Smooth muscle cell (in vitro differentiated cells): ENCODE data around the gene ADAMTS19. TPM values are rescaled to one million over a fixed set of nuclear protein-coding genes. Genes with fewer than 3 reads are reported as not detected.

Source experiments
- DNase-seq: peaks from one replicate; lab custom pipeline; 2025; ENCODE audit not compliant: unreplicated experiment; lab: John Stamatoyannopoulos, UW
- H2AFZ ChIP-seq: fragments of 200-600 bp; sonication (generic); 2 replicates; pipeline ENCODE4 v1.6.0; 2016; ENCODE audit warnings: antibody characterized with exemption, low read depth, mild to moderate bottlenecking
- H3F3A ChIP-seq: fragments of 200-600 bp; sonication (generic); 2 replicates; pipeline ENCODE4 v1.6.0; 2017; ENCODE audit warnings: antibody characterized with exemption, low read depth
- H3K27ac ChIP-seq: fragments of 200-600 bp; sonication (generic); 2 replicates; pipeline ENCODE4 v1.5.1; 2016; ENCODE audit warnings: low read depth, mild to moderate bottlenecking
- H3K27me3 ChIP-seq: fragments of 200-600 bp; sonication (generic); 2 replicates; pipeline ENCODE4 v1.6.1; 2016; ENCODE audit warnings: low read depth, mild to moderate bottlenecking
- H3K36me3 ChIP-seq: fragments of 200-600 bp; sonication (generic); 2 replicates; pipeline ENCODE4 v1.5.1; 2016; ENCODE audit warnings: low read depth
- H3K4me1 ChIP-seq: fragments of 200-600 bp; sonication (generic); 2 replicates; pipeline ENCODE4 v1.5.1; 2016; ENCODE audit warnings: low read depth
- H3K4me2 ChIP-seq: fragments of 200-600 bp; sonication (generic); 2 replicates; pipeline ENCODE4 v1.6.0; 2016; ENCODE audit warnings: mild to moderate bottlenecking
- H3K4me3 ChIP-seq: fragments of 200-600 bp; sonication (generic); 2 replicates; pipeline ENCODE4 v1.5.1; 2016; ENCODE audit warnings: mild to moderate bottlenecking
- H3K79me2 ChIP-seq: fragments of 200-600 bp; sonication (generic); 2 replicates; pipeline ENCODE4 v1.6.0; 2016; ENCODE audit warnings: low read depth, mild to moderate bottlenecking
- H3K9ac ChIP-seq: fragments of 200-600 bp; sonication (generic); 2 replicates; pipeline ENCODE4 v1.6.0; 2016; ENCODE audit warnings: low read depth
- H3K9me3 ChIP-seq: fragments of 200-600 bp; sonication (generic); replicated peaks from 2 replicates; pipeline ENCODE4 v1.5.1; 2016; ENCODE audit warnings: low read depth
- H4K20me1 ChIP-seq: fragments of 200-600 bp; sonication (generic); 2 replicates; pipeline ENCODE4 v1.6.0; 2016; ENCODE audit warnings: low read depth
- WGBS: methylation state at CpG from one replicate; pipeline ENCODE4 v1.1.7; 2016; ENCODE audit warnings: low lambda C conversion rate; 5-methylcytosine and 5-hydroxymethylcytosine counted together
- polyA plus RNA-seq: library from polyadenylated mRNA; unstranded; fragments of >200 nt; fragmentation: Nextera tagmentation; extraction: Ambion mirVana; gene quantifications from 2 replicates; pipeline ENCODE4 v1.2.1, GENCODE V29; 2016
- total RNA-seq: library from RNA; depleted of rRNA; stranded (reverse); fragments of >200 nt; gene quantifications from 2 replicates; pipeline ENCODE4 v1.2.3, GENCODE V29; 2014
- TF ChIP-seq, protein P1 (sequence below): fragments of 200-600 bp; sonication (generic); IDR thresholded peaks from 2 replicates; pipeline ENCODE4 v1.5.1; 2017; ENCODE audit warnings: borderline replicate concordance, mild to moderate bottlenecking, antibody characterized with exemption; ENCODE audit not compliant: insufficient read depth, poor library complexity, severe bottlenecking

ADAMTS19 gene
- total and polyA plus RNA-seq, 2 experiments from 2014 or later, result 4.5 to 4.9 TPM

DNA sequence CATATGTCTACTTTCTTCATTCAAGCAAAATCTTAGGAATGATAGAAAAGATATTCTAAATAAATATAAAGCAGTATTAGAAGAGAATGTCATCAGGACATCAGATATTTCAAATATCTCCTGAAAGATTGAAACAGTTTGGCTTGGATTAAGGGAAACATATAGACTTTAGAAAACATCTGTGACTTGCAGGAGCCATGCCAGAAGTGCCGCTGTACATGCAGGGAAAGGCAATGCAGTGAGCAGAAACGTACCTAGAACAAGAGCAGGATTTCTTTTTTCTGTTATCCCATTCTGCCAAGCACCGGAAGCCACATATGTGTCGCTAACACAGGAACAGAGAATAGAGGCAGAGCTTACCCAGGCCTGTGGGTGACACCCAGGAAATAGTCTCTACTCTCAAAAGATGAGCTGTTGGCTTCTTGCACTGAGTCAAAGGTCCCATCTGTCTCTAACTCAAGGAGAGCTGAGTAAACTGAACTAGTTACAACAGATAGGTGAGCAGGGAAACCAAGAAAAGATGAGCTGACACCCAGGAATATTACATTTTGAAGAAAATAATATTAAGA is 5.8 kb downstream of the ADAMTS19 start:
- Histone ChIP-seq H3K27me3 (peaks cover 6% of the 10 kb centered on the region), H3K4me1 (no peaks in the 10 kb centered on the region), H3K9me3 (no peaks in the 10 kb centered on the region), H3K4me2 (no peak overlapping the region), H3K36me3 (no peaks in the 10 kb centered on the region), H3K9ac (no peak overlapping the region), H2AFZ (peak overlapping the region; percentile 41), H4K20me1 (no peaks in the 10 kb centered on the region), H3K79me2 (peaks cover 32% of the 10 kb centered on the region), H3F3A (no peaks in the 10 kb centered on the region), H3K4me3 (no peak overlapping the region), H3K27ac (no peak overlapping the region)
- 88% methylated on average over 4 of the region's 4 CpGs for WGBS
- TF ChIP-seq, protein P1, sequence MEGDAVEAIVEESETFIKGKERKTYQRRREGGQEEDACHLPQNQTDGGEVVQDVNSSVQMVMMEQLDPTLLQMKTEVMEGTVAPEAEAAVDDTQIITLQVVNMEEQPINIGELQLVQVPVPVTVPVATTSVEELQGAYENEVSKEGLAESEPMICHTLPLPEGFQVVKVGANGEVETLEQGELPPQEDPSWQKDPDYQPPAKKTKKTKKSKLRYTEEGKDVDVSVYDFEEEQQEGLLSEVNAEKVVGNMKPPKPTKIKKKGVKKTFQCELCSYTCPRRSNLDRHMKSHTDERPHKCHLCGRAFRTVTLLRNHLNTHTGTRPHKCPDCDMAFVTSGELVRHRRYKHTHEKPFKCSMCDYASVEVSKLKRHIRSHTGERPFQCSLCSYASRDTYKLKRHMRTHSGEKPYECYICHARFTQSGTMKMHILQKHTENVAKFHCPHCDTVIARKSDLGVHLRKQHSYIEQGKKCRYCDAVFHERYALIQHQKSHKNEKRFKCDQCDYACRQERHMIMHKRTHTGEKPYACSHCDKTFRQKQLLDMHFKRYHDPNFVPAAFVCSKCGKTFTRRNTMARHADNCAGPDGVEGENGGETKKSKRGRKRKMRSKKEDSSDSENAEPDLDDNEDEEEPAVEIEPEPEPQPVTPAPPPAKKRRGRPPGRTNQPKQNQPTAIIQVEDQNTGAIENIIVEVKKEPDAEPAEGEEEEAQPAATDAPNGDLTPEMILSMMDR, result no peak
- DNase-seq, result no peak

DNA sequence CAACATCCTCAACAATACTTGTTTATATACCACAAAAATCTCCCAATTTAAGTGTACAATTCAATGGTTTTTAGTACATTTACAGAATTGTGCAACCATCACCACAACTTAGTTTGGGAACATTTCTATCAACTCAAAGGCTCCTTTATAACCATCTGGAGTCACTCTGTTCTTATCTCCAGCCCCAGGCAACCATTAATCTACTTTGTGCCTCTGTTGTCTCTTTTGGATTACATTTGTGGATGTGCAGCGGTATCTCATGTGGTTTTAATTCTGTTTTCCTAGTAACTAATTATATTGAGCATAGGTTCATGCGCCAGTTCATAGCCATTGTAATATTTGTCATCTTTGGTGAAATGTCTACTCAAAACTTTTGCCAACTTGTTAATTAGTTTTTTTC is 14.4 kb downstream of the ADAMTS19 start:
- peak overlapping the region; percentile 47 for H2AFZ ChIP-seq
- H3K9me3 ChIP-seq, result no peaks in the 10 kb centered on the region
- H3K36me3 ChIP-seq, result no peaks in the 10 kb centered on the region
- peak overlapping the region; percentile 43 for H3K4me2 ChIP-seq
- H3K27me3 ChIP-seq, result no peaks in the 10 kb centered on the region
- peaks cover 12% of the 10 kb centered on the region for H3K4me1 ChIP-seq
- no peak overlapping the region for H3K4me3 ChIP-seq
- H3K79me2 ChIP-seq, result peaks cover 12% of the 10 kb centered on the region
- WGBS, result 25% methylated on average over 2 of the region's 2 CpGs
- TF ChIP-seq, protein P1, result no peak
- H3F3A ChIP-seq, result no peaks in the 10 kb centered on the region
- H3K9ac ChIP-seq, result no peak overlapping the region
- no peak overlapping the region for H3K27ac ChIP-seq
- DNase-seq, result no peak
- H4K20me1 ChIP-seq, result no peaks in the 10 kb centered on the region

DNA sequence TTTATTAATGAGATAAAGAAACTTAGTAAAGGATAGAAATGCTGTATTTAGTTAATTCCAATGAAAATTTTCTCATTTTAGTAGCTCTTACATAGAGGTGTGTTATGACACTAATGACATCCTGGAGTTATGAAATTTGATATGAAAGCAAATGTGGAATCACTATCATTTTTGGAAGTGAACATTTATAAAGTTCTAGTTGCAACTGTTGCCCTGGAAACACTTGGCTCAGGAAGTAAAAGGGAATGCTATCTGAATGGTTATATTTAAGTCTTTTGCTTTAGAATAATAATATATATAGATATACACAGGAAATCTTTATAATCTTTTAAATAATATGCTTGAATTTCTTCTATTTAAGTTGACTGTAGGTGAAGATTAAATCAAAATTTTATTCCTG is 16.7 kb downstream of the ADAMTS19 start:
- Histone ChIP-seq H3F3A (no peaks in the 10 kb centered on the region), H3K79me2 (peaks cover 12% of the 10 kb centered on the region), H3K4me1 (peaks cover 12% of the 10 kb centered on the region), H3K36me3 (no peaks in the 10 kb centered on the region), H3K27ac (no peak overlapping the region), H2AFZ (no peak overlapping the region), H3K27me3 (no peaks in the 10 kb centered on the region), H3K9me3 (no peaks in the 10 kb centered on the region), H3K4me3 (no peak overlapping the region), H3K4me2 (no peak overlapping the region), H3K9ac (no peak overlapping the region), H4K20me1 (no peaks in the 10 kb centered on the region)
- DNase-seq, result no peak
- TF ChIP-seq, protein P1, result no peak

DNA sequence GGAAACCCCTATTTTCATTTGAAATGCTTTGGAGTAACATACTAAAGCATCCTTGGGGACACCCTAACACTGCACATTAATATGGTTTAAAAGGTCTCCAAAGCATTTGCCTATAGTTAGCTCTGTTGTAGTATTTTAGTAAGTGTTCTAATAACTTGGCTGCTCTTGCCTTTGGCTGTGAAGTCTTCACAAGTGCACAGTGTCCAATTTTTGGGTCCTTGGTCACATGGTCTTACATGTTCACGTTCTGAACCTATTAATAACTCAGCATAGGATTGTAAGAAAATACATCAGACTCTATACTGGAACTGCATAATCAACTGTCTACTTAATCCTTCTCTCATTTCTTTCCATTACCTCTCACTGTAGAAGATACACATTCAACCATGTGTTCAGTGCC is 17.4 kb downstream of the ADAMTS19 start:
- H3K9ac ChIP-seq, result no peak overlapping the region
- DNase-seq, result no peak
- TF ChIP-seq, protein P1, result no peak
- peaks cover 12% of the 10 kb centered on the region for H3K4me1 ChIP-seq
- H4K20me1 ChIP-seq, result no peaks in the 10 kb centered on the region
- H3K79me2 ChIP-seq, result peaks cover 12% of the 10 kb centered on the region
- H3K4me3 ChIP-seq, result no peak overlapping the region
- no peaks in the 10 kb centered on the region for H3K27me3 ChIP-seq
- H3K9me3 ChIP-seq, result no peaks in the 10 kb centered on the region
- no peak overlapping the region for H3K4me2 ChIP-seq
- 71% methylated on average over 1 of the region's 1 CpG for WGBS
- H3K36me3 ChIP-seq, result no peaks in the 10 kb centered on the region
- no peak overlapping the region for H2AFZ ChIP-seq
- no peaks in the 10 kb centered on the region for H3F3A ChIP-seq
- no peak overlapping the region for H3K27ac ChIP-seq
